DMS 273 (cell line): ENCODE measurements around the gene DISC1.
A peak's percentile ranks its signal among the peaks of the same experiment; 100 is the strongest.
"Not testable (repeated sequence)": the region's sequence is repeated elsewhere in the genome, so short reads cannot be mapped to it uniquely, and the experiment has no call there.

ENCODE experiments used
- DNase-seq: peaks from one replicate; lab custom pipeline; 2025; ENCODE audit not compliant: unreplicated experiment; lab: John Stamatoyannopoulos, UW

DISC1 gene

DNA sequence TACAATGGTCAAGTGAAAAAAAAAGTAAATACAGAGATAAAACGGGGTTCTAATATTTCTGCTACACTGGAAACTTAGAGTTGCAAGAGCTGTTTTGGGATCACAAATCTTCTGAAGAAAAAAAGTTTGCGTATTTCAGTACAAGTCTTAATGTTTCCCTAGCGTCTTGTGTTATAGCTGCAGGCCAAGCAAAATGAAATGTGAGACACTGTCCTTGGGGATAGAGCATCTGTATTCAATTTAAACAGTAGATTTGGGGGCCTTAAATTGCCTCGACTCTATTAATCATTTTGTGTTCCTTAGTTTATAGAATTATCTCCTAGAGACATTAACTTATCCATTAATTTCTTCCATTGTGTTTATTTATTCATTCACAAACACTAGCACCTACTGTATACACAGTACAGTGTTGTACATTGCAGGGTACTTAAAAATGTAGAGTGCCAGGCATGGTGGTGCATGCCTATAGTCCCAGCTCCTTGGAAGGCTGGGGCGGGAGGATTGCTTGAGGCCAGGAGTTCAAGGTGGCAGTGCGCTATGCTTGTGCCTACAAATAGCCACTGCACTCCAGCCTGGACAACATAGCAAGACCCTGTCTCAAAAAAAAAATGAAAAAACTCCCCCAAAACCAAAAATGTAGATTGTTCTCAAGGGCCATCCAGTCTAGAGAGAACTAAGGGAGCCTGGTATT lies 7.9 kb downstream of the DISC1 start:
- no peak for DNase-seq

DNA sequence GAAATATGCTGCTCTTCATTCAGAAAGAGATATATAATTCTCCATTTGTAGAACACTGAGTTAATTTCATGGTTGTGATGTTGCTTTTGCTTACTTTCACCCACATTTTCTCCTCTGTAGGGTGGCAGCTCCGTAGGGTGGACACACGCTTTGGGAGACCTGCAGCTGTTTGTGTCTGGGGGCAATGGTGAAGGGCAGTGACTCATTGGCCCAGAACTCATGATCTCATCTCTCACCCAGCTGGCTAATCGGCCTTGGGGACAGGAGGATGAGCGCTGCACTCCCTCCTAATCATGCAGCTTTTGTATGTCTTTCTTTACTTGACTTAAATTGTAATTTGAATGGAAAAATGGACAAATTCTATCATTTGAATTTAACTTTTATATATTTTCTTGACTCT lies 9.6 kb downstream of the DISC1 start:
- peak; percentile 49 for DNase-seq

DNA sequence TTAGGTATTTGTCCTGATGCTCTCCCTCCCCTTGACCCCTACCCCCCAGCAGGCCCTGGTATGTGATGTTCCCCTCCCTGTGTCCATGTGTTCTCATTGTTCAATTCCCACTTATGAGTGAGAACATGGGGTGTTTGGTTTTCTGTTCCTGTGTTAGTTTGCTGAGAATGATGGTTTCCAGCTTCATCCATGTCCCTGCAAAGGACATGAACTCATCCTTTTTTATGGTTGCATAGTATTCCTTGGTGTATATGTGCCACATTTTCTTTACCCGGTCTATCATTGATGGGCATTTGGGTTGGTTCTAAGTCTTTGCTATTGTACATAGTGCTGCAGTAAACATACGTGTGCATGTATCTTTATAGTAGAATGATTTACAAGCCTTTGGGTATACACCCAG lies 10.3 kb downstream of the DISC1 start:
- DNase-seq, result not testable (repeated sequence)

DNA sequence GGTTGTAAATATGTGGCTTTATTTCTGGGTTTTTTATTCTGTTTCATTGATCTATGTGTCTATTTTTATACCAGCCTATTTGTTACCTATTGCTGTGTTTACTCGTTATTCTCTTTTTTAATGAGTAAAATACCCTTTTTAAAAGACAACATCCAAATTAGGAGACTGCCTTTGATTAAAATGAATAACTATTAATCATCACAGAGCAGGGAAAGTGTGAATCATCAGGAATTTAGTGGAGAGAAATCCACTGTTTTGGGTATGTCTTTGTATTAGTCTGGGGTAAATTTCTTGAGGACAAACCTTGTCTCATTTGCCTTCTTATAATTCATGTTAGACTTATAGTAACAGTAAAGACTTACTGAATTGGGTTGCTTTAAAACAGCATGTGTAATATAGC lies 12.1 kb downstream of the DISC1 start:
- DNase-seq, result no peak

DNA sequence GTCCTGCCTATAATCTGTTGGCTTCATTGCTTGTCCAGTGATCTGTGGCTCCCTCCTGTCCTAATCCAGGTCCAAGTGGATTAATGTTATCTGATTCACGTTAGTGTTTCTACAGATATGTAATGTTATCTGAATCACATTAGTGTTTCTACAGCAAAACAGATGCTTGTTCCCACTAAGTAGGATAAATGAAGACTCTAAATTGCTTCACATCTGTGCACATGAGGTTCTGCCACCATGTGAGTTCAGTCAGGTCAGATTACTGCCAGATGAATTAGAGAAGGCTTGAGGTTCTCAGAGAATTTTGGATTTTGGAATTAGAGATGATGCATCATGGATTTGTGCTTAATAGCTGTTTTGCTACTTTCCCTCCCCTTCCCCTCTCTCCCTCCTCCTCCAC lies 13.2 kb downstream of the DISC1 start:
- DNase-seq, result peak; percentile 87

DNA sequence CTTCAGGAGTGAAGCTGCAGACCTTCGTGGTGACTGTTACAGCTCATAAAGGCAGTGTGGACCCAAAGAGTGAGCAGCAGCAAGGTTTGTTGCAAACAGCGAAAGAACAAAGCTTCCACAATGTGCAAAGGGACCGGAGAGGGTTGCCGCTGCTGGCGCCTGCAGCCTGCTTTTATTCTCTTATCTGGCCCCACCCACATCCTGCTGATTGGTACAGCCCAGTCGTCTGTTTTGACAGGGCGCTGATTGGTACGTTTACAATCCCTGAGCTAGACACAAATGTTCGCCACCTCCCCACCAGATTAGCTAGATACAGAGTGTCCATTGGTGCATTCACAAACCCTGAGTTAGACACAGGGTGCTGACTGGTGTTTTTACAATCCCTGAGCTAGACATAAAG lies 14.9 kb downstream of the DISC1 start:
- not testable (repeated sequence) for DNase-seq

DNA sequence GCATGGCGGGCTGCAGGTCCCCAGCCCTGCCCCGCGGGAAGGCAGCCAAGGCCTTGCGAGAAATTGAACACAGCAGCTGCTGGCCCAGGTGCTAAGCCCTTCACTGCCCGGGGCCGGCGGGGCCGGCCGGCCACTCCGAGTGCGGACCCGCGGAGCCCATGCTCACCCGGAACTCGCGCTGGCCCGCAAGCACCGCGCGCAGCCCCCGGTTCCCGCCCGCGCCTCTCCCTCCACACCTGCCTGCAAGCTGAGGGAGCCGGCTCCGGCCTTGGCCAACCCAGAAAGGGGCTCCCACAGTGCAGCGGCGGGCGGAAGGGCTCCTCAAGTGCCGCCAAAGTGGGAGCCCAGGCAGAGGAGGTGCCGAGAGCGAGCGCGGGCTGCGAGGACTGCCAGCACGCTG lies 15.5 kb downstream of the DISC1 start:
- DNase-seq, result not testable (repeated sequence)

DNA sequence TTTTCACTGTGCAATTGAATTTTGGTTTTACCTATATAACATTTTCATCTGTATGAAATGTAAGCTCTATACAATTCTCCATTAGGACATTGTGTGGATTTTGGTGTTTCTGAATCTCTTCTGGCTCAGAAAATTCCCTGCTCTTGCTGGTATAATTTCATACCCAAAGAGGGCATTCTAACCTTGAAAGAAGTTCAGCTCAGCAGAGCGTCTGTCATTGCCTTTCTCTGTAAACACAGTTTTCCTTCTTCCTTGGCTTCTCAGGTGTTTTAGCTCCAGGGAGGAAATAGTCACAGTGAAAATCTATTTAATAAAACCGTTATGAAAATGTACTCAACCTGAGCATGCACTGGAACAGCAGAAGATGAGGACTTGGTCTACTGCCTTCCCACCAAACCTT lies 16.0 kb downstream of the DISC1 start:
- DNase-seq, result peak; percentile 35

DNA sequence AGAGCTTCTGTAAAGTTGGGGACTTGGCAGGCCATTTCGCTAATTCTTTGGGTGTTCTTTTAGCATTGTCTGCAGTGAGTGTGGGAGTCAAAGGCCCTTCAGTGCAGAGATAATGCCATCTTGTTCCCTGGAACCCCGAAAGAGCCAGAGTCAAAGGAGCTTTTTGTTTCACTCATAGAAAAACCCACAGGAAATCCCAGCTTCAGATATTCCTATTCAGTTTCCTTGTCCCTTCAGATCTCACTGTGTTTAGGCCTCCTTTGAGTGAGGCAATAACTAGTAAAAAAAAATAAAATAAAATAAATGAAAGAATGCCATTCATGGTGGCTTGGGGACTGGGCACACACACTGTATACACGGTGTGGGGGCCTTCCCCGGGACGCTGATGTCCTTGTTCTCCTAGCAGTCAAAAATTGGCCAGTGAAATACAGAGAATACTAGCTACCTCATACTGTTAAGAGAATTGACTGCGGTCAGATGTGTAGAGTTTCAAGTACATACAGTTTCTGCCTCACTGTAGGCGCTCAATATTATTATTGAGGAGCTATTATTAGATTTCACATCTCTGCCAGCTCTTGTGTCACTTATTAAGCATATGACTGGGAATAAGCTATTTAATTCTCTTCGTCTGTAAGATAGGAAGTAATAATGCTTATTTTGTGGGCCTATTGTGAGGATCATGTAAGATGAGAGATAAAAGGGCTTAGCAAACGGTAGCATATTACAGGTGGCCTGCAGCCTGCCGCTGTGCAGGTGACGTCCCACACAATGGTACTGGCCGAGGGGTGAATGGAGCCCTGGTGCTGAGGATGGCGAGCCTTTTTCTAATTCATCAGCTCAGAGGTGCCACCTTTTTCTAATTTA lies 16.7 kb downstream of the DISC1 start:
- DNase-seq, result no peak

DNA sequence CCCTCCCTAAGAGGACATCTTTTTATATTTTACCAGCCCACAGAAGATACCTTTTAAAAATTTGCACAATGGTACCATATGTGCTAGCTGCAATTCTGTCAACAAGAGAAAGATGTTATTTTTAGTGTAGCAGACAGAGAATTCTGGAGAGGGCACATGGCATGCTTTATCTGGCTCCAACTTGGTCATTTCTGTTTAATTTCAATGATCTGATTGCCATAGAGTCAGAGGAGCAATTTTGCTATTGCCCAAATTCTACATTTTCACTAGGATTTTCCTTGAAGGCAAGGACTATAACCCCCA lies 17.3 kb downstream of the DISC1 start:
- DNase-seq, result no peak

DNA sequence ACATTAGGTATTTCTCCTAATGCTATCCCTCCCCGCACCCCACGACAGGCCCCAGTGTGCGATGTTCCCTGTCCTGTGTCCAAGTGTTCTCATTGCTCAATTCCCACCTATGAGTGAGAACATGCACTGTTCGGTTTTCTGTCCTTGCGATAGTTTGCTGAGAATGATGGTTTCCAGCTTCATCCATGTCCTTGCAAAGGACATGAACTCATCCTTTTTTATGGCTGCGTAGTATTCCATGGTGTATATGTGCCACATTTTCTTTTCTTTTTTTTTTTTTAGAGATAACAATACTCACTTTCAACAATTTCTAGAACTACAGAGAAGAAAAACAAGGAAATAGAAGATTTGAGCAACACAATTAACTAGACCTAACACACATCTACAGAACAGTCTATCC lies 19.0 kb downstream of the DISC1 start:
- DNase-seq, result not testable (repeated sequence)

DNA sequence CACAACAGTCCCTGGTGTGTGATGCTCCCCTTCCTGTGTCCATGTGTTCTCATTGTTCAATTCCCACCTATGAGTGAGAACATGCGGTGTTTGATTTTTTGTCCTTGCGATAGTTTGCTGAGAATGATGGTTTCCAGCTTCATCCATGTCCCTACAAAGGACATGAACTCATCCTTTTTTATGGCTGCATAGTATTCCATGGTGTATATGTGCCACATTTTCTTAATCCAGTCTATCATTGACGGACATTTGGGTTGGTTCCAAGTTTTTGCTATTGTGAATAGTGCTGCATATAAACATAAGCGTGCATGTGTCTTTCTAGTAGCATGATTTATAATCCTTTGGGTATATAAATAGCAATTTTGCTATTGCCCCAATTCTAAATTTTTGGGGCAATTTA lies 19.6 kb downstream of the DISC1 start:
- DNase-seq, result not testable (repeated sequence)

DNA sequence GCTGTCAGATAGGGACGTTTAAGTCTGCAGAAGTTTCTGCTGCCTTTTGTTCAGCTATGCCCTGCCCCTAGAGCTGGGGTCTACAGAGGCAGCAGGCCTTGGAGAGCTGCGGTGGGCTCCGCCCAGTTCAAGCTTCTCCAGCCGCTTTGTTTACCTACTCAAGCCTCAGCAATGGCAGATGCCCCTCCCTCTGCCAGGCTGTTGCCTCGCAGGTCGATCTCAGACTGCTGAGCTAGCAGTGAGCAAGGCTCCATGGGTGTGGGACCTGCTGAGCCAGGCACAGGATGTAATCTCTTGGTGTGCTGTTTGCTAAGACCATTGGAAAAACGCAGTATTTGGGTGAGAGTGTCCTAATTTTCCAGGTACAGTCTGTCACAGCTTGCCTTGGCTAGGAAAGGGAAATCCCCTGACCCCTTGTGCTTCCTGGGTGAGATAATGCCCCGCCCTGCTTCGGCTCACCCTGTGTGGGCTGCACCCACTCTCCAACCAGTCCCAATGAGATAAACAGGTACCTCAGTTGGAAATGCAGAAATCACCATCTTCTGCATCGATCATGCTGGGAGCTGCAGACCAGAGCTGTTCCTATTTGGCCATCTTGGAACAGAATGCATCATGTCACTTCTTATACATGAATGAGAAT lies 25.2 kb downstream of the DISC1 start:
- DNase-seq, result not testable (repeated sequence)

DNA sequence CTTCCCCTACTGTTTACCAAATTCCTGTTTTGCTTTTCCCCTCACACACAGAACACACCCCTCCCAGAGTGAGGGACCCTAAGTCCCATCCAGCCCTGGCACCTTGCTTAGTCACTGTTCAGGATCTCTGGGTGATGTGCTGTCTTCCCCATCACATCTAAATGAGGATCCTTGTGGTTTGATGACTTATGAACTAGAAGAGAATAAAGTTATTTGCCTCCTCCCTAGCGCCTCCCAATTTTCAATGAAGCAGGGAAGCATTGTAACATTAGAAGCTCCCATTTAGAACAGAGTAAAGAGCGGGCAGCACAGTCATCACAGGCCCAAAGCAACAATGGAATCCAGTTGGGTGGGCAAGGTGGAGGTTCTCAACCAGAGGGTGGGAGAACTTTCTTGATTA lies 27.0 kb downstream of the DISC1 start:
- no peak for DNase-seq

DNA sequence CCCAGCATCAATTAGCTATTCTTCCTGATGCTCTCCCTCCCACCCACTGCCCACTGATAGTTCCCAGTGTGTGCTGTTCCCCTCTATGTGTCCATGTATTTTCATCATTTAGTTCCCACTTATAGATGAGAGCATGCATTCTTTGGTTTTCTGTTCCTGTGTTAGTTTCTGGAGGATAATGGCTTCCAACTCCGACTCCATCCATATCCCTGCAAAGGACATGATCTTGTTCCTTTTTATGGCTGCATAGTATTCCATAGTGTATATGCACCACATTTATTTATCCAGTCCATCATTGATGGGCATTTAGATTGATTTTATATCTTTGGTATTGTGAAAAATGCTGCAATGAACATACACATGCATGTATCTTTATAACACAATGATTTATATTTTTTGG lies 30.2 kb downstream of the DISC1 start:
- no peak for DNase-seq

DNA sequence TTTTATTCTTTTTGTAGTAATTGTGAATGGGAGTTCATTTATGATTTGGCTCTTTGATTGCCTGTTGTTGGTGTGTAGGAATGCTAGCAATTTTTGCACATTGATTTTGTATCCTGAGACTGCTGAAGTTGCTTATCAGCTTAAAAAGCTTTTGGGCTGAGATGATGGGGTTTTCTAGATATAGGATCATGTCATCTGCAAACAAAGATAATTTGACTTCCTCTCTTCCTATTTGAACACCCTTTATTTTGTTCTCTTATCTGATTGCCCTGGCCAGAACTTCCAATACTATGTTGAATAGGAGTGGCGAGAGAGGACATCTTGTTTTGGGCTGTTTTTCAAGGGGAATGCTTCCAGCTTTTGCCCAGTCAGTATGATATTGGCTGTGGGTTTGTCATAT lies 31.6 kb downstream of the DISC1 start:
- not testable (repeated sequence) for DNase-seq

DNA sequence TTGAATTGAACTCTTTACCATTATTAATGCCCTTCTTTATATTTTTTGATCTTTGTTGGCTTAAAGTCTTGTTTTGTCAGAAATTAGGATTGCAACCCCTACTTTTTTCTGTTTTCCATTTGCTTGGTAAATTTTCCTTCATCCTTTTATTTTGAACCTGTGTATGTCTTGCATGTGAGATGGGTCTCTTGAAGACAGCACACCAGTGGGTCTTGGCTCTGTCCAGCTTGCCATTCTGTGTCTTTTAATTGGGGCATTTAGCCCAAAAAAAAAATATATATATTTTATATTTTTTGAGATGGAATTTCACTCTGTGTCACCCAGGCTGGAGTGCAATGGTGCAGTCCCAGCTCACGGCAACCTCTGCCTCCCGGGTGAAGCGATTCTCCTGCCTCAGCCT lies 33.6 kb downstream of the DISC1 start:
- no peak for DNase-seq

DNA sequence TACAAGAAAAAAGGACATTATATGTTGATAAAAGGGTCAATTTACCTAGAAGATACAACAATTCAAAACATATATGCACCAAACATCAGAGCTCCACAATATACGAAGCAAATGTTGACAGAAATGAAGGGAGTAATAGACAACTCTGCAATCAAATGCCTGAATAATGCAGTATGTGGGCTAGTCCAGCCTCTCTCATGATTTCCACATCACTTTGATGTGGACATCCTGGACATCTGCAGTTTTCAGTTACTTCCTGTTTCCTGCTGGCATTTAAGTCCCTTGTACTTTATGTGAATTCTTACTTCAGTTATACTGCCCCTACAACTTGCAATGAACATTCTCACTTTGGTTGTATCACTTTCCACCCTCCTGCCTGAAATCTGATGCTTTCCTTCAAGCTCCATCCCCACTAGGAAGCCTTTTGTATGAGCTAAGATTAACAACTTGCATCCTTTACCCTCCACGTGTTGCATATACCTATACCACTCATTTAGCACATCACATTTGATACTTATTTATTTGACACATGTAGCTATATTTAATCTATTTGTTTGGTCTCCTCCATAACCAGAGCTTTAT lies 36.7 kb downstream of the DISC1 start:
- no peak for DNase-seq

DNA sequence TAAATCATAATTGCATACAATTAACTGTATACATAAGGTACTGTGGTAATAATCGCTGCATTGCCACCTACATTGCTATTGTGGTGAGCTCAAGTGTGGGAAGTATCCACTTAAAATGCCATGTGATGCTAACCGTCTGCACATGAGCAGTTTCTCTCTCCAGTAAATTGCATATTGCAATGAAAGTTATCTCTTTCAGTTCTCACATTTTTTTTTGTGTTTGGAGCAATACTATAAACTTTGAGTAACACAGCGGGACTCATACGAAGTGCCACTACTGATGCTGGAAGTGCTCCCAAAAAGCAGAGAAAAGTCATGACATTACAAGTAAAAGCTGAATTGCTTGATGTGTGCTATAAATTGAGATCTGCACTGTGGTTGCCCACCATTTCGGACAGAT lies 38.5 kb downstream of the DISC1 start:
- DNase-seq, result no peak

DNA sequence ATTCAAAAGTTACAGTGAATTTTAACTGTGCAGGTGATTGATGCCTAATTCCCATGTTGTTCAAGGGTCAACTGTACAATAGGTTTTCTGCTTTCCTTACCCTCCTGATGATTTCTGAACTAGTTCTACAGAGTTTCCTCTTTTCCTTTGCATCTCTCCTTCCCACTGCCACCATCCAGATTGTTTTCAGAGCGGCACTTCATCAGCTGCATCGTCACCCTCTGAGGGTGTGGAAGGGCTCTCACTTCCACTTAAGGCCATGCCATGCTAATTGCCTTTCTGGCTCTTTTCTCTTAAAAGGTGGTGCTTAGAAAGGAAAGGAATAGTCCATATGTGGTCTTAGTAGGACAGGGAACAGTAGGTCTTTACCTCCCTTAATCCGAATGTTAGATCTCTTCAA lies 39.1 kb downstream of the DISC1 start:
- DNase-seq, result no peak

DNA sequence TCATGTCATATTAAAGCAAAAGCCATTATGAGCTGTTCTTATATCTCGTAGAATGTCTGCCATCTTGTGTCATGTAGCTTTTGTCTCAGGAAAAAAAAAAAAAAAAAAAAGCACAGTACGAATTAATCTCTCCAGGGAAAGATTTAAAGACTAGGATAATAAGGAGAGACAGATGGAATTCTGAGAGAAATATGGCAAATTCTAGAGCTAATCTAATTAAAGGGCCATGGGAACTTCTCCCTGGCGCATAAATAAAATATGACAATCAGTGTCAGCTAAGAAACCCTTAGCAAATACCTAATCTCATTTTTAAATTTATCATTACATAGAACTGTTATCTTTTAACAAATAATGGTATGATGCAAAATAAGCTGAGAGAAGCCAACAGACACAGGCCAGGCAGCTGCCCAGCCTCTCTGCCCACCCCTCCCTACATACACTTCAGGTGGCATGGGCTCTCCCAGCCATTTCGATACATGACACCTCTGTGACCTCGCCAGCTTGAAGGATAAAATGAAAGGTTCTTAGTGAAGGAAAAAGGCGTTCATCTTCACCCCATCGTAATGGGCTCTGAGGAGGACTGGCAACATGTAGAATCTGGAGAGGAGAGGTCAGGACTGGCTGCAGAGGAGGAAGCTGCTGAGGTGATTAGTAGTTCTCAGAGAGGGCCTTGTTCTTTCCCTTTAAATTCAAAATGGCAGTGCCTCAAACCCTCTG lies 39.8 kb downstream of the DISC1 start:
- DNase-seq, result peak; percentile 38
